ENCODE data around the gene HDAC9.

GRCh38 chr7:18553605-18554003, 58.1 kb downstream of the HDAC9 start:
- no peak for TF ChIP-seq TAF1 (IDR thresholded peaks at IDR 0.05; ENCODE audit: borderline replicate concordance, low read depth, low read length)
- no peak for TF ChIP-seq POLR2A (IDR thresholded peaks at IDR 0.05; ENCODE audit: low read depth, low read length)

All from GM12892 (cell line).